AG08395 (cell line): ENCODE results near the gene ASPDH.
A peak's percentile ranks its signal among the peaks of the same experiment; 100 is the strongest.

Experiments used
- DNase-seq: peaks from one replicate; pipeline ENCODE4 v3.0.0; 2012; ENCODE audit warnings: mixed read lengths, low spot score

ASPDH gene

DNA sequence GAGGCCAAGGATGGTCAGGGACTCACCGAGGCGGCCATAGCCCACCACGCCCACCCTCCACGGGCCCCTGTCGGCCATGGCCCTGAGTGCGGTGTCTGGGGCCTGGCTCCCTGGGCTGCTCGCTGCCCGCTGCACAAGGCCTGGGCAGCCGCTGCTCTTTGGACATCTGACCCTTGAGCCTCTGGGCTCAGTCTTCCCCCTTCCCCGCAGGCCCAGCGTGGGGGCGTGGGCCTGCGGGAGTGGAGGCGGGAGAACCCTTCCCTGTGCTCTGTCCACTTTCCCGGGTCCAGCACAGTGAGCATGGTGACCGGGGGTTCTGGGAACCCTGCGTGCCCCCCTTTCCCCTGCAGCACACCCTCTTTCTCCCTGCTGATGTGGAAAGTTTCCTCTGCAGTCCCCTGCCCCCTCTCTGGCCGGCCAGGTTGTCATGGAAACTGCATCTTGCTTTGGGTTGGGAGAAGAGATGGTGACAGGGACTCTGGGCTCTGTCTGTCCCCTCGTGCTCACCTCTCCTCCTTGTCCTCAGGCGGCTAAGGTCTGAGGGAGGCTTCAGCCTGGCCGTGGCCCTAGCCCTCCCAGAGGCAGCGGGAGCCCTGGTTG is at the start of gene ASPDH:
Gene ASPDH, minus strand, starts transcription at position 168 of the 600 bp plus-strand sequence. Its CDS starts 90 bp downstream, at position 78.
- DNase-seq: no peak

DNA sequence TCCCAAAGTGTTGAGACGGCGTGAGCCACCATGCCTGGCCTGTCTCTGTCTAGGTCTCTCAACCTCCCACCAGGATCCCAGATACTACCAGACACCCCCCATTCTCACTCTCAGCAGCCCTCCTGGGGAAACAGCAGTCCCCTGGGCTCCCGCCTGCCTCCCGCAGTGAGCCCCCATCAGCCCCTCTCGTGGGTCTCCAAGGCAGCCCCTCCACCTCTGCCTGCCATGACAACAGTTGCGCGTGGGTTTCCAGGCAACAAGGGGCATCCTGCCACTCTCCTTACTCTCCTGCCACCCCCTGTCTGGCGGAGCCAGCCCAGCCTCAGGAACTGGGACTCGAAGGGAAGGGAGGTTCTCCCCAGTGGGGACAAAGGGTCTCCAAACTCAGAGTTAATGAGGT is 49.3 kb upstream of the ASPDH start:
- DNase-seq: no peak

GRCh38 chr19:50562329-50562728 is 48.6 kb upstream of the ASPDH start:
- no peak for DNase-seq

DNA sequence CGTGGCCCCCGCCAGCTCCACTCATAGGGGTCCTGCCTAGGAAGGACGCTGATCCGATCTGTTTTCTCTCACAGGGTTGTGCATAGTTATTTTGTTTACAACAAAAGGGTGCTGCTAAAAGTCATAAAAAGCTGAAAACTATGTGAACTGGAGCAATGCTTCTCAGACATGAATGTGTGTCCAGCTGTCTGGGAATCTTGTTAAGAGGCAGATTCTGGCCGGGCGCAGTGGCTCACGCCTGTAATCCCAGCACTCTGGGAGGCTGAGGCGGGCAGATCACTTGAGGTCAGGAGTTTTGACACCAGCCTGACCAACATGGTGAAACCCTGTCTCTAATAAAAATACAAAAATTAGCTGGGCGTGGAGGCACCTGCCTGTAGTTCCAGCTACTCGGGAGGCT is 45.9 kb upstream of the ASPDH start:
- DNase-seq: no peak

DNA sequence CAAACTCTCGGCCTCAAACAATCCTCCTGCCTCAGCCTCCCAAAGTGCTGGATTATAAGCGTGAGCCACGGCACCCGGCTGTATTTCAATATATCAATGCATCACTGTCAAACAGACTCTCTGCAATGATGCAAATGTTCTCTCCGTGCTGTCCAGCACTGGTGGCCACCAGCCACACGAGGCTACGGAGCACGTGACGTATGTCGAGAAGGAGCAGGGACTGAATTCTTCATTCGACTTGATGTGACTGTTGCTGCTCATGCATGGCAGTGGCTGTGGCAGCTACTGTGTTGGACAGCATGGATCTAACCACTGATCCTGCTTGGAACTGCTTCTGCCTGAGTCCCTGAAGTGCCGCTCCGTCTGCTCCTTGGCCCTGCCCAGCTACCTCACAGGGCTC is 44.7 kb upstream of the ASPDH start:
- no peak for DNase-seq

DNA sequence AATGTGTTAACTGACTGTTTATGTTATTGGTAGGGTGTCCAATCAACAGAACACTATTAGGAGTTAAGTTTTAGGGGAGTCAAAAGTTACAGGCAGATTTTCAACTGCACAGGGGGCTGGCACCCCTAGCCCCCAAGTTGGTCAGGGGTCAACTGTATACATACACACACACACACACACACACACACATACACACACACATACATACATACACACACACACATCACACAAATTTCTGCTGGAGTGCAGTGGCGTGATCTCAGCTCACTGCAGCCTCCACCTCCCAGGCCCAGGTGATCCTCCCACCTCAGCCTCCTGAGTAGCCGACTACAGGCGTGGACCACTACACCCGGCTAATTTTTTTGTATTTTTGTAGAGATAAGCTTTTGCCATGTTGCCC is 44.3 kb upstream of the ASPDH start:
- no peak for DNase-seq

DNA sequence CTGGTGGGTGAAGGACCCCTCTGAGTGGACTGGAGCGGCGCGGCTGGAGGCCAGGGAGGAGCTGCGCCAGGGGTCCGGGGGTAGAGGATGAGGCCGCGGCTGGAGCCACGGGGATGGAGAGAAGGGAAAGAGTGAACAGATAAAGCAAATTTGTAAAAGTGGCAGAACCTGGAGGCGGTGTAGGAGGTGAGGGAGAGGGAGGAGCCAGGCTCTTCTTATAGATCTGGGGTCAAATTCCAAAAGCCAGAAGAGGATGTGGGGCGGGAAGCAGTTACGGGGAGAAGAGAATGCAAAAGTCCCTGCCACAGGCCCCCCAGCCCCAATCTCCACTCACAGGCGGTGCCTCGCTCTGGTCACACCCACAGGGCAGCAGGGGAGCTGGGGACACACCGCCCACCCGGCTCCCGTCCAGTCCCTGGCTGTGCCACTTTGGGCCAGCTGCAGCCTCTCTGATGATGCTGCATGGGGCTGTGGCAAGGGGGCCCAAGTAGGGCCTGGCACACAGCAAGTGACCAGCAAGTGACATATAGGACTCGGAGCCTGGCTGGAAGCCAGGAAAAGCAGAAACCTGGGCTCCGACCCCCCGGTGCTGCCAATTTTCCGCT is 43.4 kb upstream of the ASPDH start:
- DNase-seq: no peak

- peak; percentile 78 for DNase-seq
Measured at GRCh38 chr19:50556282-50557008, 42.7 kb upstream of the ASPDH start.

GRCh38 chr19:50555450-50556281 is 42.0 kb upstream of the ASPDH start:
- no peak for DNase-seq

DNA sequence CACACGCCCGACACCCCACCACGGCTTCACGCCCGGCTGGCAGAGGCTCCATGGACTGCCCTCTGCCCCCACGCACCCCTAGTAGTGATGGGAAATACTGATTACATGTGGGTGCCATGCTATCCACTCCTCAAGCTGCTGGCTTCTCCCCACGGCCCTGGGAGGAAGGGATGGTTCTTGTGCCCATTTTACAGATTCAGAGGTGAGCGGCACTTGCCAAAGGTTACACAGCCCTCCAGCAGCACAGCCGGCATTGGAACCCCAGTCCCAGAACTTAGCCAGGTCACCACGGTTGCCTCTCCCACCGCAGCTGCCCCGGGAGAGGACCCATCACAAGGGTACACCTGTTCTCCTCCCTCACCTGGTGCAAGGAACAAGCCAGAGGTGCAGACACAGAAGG is 41.3 kb upstream of the ASPDH start:
- DNase-seq: no peak

DNA sequence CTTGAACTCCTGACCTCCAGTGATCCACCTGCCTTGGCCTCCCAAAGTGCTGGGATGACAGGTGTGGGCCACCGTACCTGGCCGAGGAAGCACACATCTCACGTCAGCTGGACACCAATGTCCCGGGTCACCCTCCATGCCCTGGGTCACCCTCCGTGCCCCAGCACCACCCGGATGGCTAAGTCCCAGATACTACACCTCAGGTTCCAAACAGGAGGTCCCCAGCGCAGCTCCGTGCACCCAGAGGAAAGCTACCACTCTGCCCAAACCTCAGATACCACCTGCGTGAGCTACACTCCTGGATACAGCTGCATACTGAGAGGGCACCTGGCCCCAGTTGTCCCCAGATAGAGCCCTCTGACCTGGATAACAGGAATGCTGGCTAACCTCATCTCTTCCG is 40.5 kb upstream of the ASPDH start:
- DNase-seq: no peak

- no peak for DNase-seq
Measured at GRCh38 chr19:50553134-50553703, 39.5 kb upstream of the ASPDH start.

DNA sequence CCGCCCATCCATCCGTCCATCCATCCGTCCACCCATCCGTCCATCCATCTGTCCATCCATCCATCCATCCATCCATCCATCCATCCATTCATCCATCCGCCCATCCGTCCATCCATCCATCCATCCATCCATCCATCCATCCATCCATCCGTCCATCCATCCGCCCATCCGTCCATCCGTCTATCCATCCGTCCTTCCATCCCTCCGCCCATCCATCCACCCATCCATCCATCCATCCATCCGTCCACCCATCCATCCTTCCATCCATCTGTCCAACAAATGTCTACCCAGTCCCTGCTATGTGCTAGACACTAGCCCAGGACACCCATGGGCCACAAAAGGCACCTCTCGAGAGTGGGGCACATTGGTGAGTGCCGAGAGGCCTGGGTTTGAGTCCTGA is 38.8 kb upstream of the ASPDH start:
- no peak for DNase-seq

GRCh38 chr19:50551715-50552187 is 38.0 kb upstream of the ASPDH start:
- no peak for DNase-seq

- no peak for DNase-seq
Measured at GRCh38 chr19:50551034-50551714, 37.5 kb upstream of the ASPDH start.

DNA sequence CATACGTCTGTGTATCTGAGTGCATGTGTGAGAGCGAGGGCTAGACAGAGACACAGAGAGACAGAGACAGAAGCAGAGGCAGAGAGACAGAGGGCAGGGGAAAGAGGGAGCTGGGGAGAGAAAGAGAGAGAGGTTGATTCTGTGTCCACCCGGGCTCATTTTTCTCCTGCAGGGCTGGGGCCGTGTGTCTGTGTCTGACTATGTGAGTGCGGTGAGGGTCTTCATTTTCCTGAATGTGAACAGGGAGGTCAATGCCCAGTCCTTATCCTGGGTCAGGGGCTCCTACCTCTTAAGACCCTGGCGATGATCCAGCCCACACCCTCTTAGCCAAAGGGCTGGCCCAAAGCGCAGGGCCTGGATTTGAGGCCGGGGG is 36.9 kb upstream of the ASPDH start:
- DNase-seq: no peak

GRCh38 chr19:50549927-50550593 is 36.3 kb upstream of the ASPDH start:
- DNase-seq: no peak

GRCh38 chr19:50549059-50549926 is 35.6 kb upstream of the ASPDH start:
- no peak for DNase-seq

GRCh38 chr19:50548191-50549058 is 34.7 kb upstream of the ASPDH start:
- DNase-seq: no peak
